Measurements from ENCODE around the gene OR6J1. TPM values are rescaled to one million over a fixed set of nuclear protein-coding genes. Genes with fewer than 3 reads are reported as not detected.
"Not testable (repeated sequence)": the region's sequence is repeated elsewhere in the genome, so short reads cannot be mapped to it uniquely, and the experiment has no call there.

Gene OR6J1
- total RNA-seq, result not detected

DNA sequence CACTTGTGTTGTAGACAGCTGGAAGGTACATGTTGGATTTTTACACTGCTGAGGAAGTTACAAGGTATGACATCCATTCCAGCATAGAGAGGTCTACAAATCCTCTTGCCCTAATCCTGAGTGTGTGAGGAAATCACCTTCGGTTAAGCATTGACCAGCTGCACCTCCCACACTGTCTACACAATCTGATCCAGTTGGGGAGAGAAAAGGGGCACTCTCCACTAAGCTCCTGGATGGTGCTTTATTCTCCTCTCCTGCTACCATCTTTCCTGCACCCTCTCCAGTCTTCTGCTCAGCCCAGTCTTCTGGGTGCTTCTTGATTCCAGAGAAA, at the start of gene OR6J1:
TSS of gene OR6J1 (minus strand) at position 48 of the 331 bp plus-strand sequence. CDS start 9,541 bp downstream, outside the sequence.
- Histone ChIP-seq H3K4me1 (no peaks in the 10 kb centered on the region), H3K27ac (no peak within 1 kb of the TSS), H3K36me3 (no peaks in the 10 kb centered on the region), H3K4me3 (no peak within 1 kb of the TSS), H3K9me3 (no peaks in the 10 kb centered on the region), H3K27me3 (no peaks in the 10 kb centered on the region)
- TF ChIP-seq POLR2AphosphoS5 (IDR thresholded peaks at IDR 0.05), result no peak
- TF ChIP-seq, protein P1, sequence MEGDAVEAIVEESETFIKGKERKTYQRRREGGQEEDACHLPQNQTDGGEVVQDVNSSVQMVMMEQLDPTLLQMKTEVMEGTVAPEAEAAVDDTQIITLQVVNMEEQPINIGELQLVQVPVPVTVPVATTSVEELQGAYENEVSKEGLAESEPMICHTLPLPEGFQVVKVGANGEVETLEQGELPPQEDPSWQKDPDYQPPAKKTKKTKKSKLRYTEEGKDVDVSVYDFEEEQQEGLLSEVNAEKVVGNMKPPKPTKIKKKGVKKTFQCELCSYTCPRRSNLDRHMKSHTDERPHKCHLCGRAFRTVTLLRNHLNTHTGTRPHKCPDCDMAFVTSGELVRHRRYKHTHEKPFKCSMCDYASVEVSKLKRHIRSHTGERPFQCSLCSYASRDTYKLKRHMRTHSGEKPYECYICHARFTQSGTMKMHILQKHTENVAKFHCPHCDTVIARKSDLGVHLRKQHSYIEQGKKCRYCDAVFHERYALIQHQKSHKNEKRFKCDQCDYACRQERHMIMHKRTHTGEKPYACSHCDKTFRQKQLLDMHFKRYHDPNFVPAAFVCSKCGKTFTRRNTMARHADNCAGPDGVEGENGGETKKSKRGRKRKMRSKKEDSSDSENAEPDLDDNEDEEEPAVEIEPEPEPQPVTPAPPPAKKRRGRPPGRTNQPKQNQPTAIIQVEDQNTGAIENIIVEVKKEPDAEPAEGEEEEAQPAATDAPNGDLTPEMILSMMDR (IDR thresholded peaks at IDR 0.05), result no peak
- TF ChIP-seq POLR2A (IDR thresholded peaks at IDR 0.05), result no peak
- intact Hi-C loops (cut with DNase I; ENCODE audit: low total_unique reads), result no loop called here
- DNase-seq (ENCODE audit: low spot score in 2 of 2), result no peak

DNA sequence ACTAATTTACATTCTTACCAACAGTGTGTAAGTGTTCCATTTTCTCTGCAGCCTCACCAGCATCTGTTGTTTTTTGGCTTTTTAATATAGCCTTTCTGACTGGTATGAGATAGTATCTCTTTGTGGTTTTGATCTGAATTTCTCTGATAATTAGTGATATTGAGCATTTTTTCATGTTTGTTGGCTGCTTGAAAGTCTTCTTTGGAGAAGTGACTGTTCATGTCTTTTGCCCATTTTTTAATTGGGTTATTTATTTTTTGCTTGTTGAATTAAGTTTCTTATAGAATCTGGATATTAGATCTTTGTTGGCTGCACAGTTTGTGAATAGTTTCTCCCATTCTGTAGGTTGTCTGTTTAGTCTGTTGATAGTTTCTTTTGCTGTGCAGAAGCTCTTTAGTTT, 48.0 kb upstream of the OR6J1 start:
- peaks cover 4 to 13% of the 10 kb centered on the region in 2 donors for H3K9me3 ChIP-seq
- H3K4me1 ChIP-seq, result no peaks in the 10 kb centered on the region
- no peaks in the 10 kb centered on the region for H3K36me3 ChIP-seq
- no peak for DNase-seq (ENCODE audit: low spot score in 2 of 2)
- TF ChIP-seq, protein P1 (IDR thresholded peaks at IDR 0.05), result no peak
- no peaks in the 10 kb centered on the region for H3K27me3 ChIP-seq
- H3K4me3 ChIP-seq, result no peak overlapping the region
- H3K27ac ChIP-seq, result no peak overlapping the region
- intact Hi-C loops (cut with DNase I; ENCODE audit: low total_unique reads), result no loop called here

DNA sequence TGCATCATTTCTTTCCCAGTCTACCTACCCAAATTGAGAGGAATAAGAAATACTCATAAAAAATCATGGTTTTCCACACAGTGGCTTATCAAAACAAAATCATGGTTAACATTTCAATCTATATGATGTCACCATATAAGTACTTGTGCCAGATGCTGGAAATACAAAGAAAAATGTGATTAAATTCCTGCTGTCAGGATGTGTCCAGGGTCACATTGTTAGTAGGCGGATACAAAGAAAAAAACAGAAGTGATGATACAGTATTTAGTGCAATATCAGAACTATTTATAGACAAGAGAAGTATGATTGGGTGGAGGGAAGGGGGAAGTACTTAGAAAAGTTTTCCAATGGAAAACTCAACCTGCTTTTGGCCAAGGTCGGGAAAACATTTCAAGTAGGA, 47.0 kb upstream of the OR6J1 start:
- no peak for DNase-seq (ENCODE audit: low spot score in 2 of 2)
- intact Hi-C loops (cut with DNase I; ENCODE audit: low total_unique reads), result no loop called here
- Histone ChIP-seq H3K27me3 (no peaks in the 10 kb centered on the region), H3K36me3 (no peaks in the 10 kb centered on the region), H3K9me3 (peaks cover 4 to 13% of the 10 kb centered on the region in 2 donors), H3K4me3 (no peak overlapping the region), H3K4me1 (no peaks in the 10 kb centered on the region), H3K27ac (no peak overlapping the region)
- TF ChIP-seq POLR2A (IDR thresholded peaks at IDR 0.05) (no peak), POLR2AphosphoS5 (IDR thresholded peaks at IDR 0.05) (no peak)
- TF ChIP-seq, protein P1 (IDR thresholded peaks at IDR 0.05), result no peak

DNA sequence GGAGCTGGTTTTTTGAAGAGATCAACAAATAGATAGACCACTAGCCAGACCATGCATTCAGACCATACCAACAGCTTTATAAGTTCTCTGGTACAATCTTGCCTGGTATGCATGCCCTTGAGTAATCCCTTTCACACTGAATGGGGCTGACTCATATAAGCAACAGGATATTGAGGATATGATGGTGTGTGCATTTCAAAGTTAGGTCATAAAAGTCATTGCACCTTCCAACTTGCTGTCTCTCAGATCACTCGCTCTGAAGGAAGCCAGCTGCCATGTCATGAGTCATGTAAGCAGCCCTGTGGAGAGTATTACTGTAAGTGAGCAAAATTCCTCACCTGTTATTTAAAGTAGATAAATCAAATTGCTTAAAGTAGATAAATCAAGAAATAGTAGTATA, 45.0 kb upstream of the OR6J1 start:
- H3K36me3 ChIP-seq, result no peaks in the 10 kb centered on the region
- H3K4me3 ChIP-seq, result no peak overlapping the region
- no peaks in the 10 kb centered on the region for H3K4me1 ChIP-seq
- TF ChIP-seq POLR2AphosphoS5 (IDR thresholded peaks at IDR 0.05) (no peak), POLR2A (IDR thresholded peaks at IDR 0.05) (no peak)
- TF ChIP-seq, protein P1 (IDR thresholded peaks at IDR 0.05), result no peak
- H3K27me3 ChIP-seq, result no peaks in the 10 kb centered on the region
- DNase-seq (ENCODE audit: low spot score in 2 of 2), result no peak
- H3K9me3 ChIP-seq, result peaks cover 4 to 13% of the 10 kb centered on the region in 2 donors
- intact Hi-C loops (cut with DNase I; ENCODE audit: low total_unique reads), result no loop called here
- no peak overlapping the region for H3K27ac ChIP-seq

DNA sequence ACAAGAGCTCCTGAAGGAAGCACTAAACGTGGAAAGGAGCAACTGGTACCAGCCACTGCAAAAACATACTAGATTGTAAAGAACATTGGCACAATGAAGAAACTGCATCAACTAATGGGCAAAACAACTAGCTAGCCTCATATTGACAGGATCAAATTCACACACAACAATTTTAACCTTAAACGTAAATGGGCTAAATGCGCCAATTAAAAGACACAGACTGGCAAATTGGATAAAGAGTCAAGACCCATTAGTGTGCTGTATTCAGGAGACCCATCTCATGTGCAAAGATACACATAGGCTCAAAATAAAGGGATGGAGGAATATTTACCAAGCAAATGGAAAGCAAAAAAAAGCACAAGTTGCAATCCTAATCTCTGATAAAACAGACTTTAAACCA, 43.8 kb upstream of the OR6J1 start:
- H3K4me3 ChIP-seq; H3K27me3 ChIP-seq; DNase-seq (ENCODE audit: low spot score in 2 of 2); H3K4me1 ChIP-seq; H3K36me3 ChIP-seq; H3K27ac ChIP-seq; intact Hi-C loops (cut with DNase I; ENCODE audit: low total_unique reads): not testable (repeated sequence)
- H3K9me3 ChIP-seq, result peaks cover 4 to 13% of the 10 kb centered on the region in 2 donors

DNA sequence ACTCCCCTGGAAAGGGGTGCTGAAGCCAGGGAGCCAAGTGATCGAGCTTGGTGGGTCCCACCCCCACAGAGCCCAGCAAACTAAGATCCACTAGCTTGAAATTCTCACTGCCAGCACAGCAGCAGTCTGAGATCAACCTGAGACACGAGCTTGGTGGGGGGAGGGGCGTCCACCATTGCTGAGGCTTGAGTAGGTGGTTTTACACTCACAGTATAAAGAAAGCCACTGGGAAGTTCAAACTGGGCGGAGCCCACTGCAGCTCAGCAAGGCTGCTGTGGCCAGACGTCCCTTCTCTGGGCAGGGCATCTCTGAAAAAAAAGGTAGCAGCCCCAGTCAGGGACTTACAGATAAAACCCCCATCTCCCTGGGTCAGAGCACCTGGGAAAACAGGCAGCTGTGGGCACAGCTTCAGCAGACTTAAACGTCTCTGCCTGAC, 42.0 kb upstream of the OR6J1 start:
- H3K27me3 ChIP-seq; H3K36me3 ChIP-seq; H3K9me3 ChIP-seq; H3K27ac ChIP-seq; H3K4me1 ChIP-seq; intact Hi-C loops (cut with DNase I; ENCODE audit: low total_unique reads); H3K4me3 ChIP-seq; DNase-seq (ENCODE audit: low spot score in 2 of 2): not testable (repeated sequence)
